Panc1 (cell line): ENCODE measurements around the gene RBMS3. TPM values are rescaled to one million over a fixed set of nuclear protein-coding genes. Genes with fewer than 3 reads are reported as not detected.

Source experiments
- ATAC-seq: fragments of 200-7000 bp; cut with Tn5 transposase; 2 replicates; pipeline ENCODE4 v1.9.1; 2020; ENCODE audit warnings: mild to moderate bottlenecking, moderate library complexity
- BruUV-seq: library from RNA; stranded (reverse); fragments of 400-500 nt; replicated peaks from 2 replicates; lab custom pipeline; 2021; lab: Mats Ljungman, UMichigan
- CTCF ChIA-PET: fragments of 300-600 bp; sonication (Branson Sonifier 250); formaldehyde crosslinking; loops from one replicate; lab custom pipeline; 2022; ENCODE audit warnings: antibody characterized with exemption; lab: Charles Lee
- POLR2A ChIA-PET: fragments of 300-600 bp; sonication (Branson Sonifier 250); formaldehyde crosslinking; loops from one replicate; lab custom pipeline; 2022; ENCODE audit warnings: antibody characterized with exemption; lab: Charles Lee
- DNase-seq: peaks from one replicate; pipeline ENCODE4 v3.0.0-alpha.2; 2010; ENCODE audit warnings: low read depth, low spot score
- H3K27ac ChIP-seq: 2 replicates; pipeline ENCODE4 v1.5.1; 2011; ENCODE audit warnings: mild to moderate bottlenecking, low read length, inconsistent platforms
- H3K27me3 ChIP-seq: fragments of 200-500 bp; sonication (Bioruptor generic); 2 replicates; pipeline ENCODE4 v1.6.0; 2014; ENCODE audit warnings: low read length, inconsistent platforms; ENCODE audit not compliant: control insufficient read depth, insufficient read depth
- H3K36me3 ChIP-seq: fragments of 200-500 bp; sonication (Bioruptor generic); 2 replicates; pipeline ENCODE4 v1.5.1; 2014; ENCODE audit warnings: inconsistent platforms, mild to moderate bottlenecking, low read length, moderate library complexity; ENCODE audit not compliant: control insufficient read depth, insufficient read depth
- H3K4me1 ChIP-seq: 2 replicates; pipeline ENCODE4 v1.5.1; 2011; ENCODE audit warnings: inconsistent platforms, mild to moderate bottlenecking, low read length, moderate library complexity; ENCODE audit not compliant: control insufficient read depth, insufficient read depth
- H3K4me3 ChIP-seq, 2 experiments: 2 replicates each; pipeline ENCODE4 v1.5.1; 2011 to 2012; ENCODE audit warnings: low read depth in 2 of 2, low read length in 2 of 2, mild to moderate bottlenecking in 2 of 2, inconsistent platforms in 1 of 2, moderate library complexity in 1 of 2
- H3K9me3 ChIP-seq: fragments of 200-500 bp; sonication (Bioruptor generic); 2 replicates; pipeline ENCODE4 v1.5.1; 2014; ENCODE audit warnings: low read depth, mild to moderate bottlenecking, inconsistent platforms, low read length, moderate library complexity; ENCODE audit not compliant: control insufficient read depth, insufficient read depth
- POLR2AphosphoS5 ChIP-seq: IDR thresholded peaks from 2 replicates; pipeline ENCODE4 v1.6.1; 2012; ENCODE audit warnings: mild to moderate bottlenecking, low read depth, low read length, moderate library complexity
- SIN3A ChIP-seq: IDR thresholded peaks from 2 replicates; pipeline ENCODE4 v1.6.1; 2012; ENCODE audit warnings: low read depth, mild to moderate bottlenecking, low read length, moderate library complexity, borderline replicate concordance; ENCODE audit not compliant: insufficient read depth
- TCF7L2 ChIP-seq: IDR thresholded peaks from 2 replicates; pipeline ENCODE4 v1.6.1; 2011; ENCODE audit warnings: mild to moderate bottlenecking, low read depth, low read length, inconsistent platforms
- in situ Hi-C: cut with HindIII; loops from 2 replicates; pipeline ENCODE4 v1.10.0; 2016; ENCODE audit warnings: low sequenced_read_pairs, low pct_unique_long_range_greater_than_20kb
- intact Hi-C: fragments of 100-400 bp; cut with micrococcal nuclease; formaldehyde crosslinking; loops from one replicate; pipeline ENCODE4 v1.10.0; 2022; ENCODE audit not compliant: unreplicated experiment
- total RNA-seq: library from RNA; stranded (reverse); gene quantifications from one replicate; pipeline ENCODE4 v1.2.1, GENCODE V29; 2021; ENCODE audit not compliant: unreplicated experiment
- TF ChIP-seq, protein P1 (sequence below), 2 experiments: IDR thresholded peaks; 2 replicates each; pipeline ENCODE4 v1.6.1; 2011 to 2012; ENCODE audit warnings: low read depth in 2 of 2, control low read depth in 1 of 2, low read length in 1 of 2, mild to moderate bottlenecking in 1 of 2, moderate library complexity in 1 of 2; ENCODE audit not compliant: insufficient read depth in 1 of 2
- TF ChIP-seq, protein P2 (sequence below): fragments of 450-650 bp; IDR thresholded peaks from 2 replicates; pipeline ENCODE4 v1.5.1; 2017; ENCODE audit warnings: mild to moderate bottlenecking

The RBMS3 gene
- total RNA-seq, 1 experiment from 2014 or later, result 1.1 TPM

DNA sequence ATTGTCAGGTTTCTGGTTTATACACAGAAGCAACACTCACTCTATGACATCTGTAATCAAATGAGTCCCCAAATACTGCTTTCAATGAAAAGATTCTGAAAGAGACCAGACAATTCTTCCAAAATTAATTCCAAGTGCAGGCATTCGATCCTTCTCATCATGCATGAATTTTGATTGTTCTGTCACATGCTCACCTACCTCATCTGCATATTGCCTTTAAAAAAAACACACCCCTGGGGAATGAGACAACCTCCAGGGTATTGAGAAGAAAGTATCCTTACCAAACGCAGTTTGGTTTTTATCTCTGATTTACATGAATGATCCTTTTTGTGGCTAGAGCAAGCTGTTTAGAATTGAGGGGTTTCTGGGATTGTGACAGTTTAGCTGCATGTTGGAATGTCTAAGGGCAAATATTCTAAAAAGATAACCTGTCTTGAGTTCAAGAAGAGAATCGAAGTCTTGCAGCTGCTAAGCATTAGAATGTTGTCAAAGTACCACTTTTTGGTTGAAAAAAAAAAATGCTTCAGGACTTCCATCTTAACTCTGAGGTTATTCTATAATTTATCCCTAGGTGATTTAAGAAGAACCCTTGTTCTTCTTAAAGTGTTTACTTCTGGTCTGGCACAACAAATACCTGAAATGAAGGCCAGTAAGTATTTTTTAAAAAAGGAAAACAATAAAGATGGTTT lies 653.1 kb downstream of the RBMS3 start:
- ATAC-seq (no peak), DNase-seq (no peak)
- Histone ChIP-seq H3K9me3 (no peaks in the 10 kb centered on the region), H3K36me3 (no peaks in the 10 kb centered on the region; the same call in 1 of the 2 replicates), H3K4me1 (no peaks in the 10 kb centered on the region), H3K27ac (no peak overlapping the region), H3K27me3 (no peaks in the 10 kb centered on the region), H3K4me3 (no peak overlapping the region)
- in situ Hi-C loops (no loop called here), intact Hi-C loops (no loop called here)
- TF ChIP-seq TCF7L2 (no peak), SIN3A (no peak), POLR2AphosphoS5 (no peak)
- TF ChIP-seq, protein P1, sequence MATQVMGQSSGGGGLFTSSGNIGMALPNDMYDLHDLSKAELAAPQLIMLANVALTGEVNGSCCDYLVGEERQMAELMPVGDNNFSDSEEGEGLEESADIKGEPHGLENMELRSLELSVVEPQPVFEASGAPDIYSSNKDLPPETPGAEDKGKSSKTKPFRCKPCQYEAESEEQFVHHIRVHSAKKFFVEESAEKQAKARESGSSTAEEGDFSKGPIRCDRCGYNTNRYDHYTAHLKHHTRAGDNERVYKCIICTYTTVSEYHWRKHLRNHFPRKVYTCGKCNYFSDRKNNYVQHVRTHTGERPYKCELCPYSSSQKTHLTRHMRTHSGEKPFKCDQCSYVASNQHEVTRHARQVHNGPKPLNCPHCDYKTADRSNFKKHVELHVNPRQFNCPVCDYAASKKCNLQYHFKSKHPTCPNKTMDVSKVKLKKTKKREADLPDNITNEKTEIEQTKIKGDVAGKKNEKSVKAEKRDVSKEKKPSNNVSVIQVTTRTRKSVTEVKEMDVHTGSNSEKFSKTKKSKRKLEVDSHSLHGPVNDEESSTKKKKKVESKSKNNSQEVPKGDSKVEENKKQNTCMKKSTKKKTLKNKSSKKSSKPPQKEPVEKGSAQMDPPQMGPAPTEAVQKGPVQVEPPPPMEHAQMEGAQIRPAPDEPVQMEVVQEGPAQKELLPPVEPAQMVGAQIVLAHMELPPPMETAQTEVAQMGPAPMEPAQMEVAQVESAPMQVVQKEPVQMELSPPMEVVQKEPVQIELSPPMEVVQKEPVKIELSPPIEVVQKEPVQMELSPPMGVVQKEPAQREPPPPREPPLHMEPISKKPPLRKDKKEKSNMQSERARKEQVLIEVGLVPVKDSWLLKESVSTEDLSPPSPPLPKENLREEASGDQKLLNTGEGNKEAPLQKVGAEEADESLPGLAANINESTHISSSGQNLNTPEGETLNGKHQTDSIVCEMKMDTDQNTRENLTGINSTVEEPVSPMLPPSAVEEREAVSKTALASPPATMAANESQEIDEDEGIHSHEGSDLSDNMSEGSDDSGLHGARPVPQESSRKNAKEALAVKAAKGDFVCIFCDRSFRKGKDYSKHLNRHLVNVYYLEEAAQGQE (IDR thresholded peaks at IDR 0.05; ENCODE audit: insufficient read depth in 1 of 2, low read depth in 2 of 2, low read length in 1 of 2), result no peak
- TF ChIP-seq, protein P2, sequence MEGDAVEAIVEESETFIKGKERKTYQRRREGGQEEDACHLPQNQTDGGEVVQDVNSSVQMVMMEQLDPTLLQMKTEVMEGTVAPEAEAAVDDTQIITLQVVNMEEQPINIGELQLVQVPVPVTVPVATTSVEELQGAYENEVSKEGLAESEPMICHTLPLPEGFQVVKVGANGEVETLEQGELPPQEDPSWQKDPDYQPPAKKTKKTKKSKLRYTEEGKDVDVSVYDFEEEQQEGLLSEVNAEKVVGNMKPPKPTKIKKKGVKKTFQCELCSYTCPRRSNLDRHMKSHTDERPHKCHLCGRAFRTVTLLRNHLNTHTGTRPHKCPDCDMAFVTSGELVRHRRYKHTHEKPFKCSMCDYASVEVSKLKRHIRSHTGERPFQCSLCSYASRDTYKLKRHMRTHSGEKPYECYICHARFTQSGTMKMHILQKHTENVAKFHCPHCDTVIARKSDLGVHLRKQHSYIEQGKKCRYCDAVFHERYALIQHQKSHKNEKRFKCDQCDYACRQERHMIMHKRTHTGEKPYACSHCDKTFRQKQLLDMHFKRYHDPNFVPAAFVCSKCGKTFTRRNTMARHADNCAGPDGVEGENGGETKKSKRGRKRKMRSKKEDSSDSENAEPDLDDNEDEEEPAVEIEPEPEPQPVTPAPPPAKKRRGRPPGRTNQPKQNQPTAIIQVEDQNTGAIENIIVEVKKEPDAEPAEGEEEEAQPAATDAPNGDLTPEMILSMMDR, result no peak
- CTCF ChIA-PET, result interaction anchor here (0.7 kb wide), 1 partner anchor 471 kb away, joined by 4 read pairs; no protein-coding TSS in a partner anchor
- BruUV-seq, result no TSS peak
- POLR2A ChIA-PET, result no interaction called here

DNA sequence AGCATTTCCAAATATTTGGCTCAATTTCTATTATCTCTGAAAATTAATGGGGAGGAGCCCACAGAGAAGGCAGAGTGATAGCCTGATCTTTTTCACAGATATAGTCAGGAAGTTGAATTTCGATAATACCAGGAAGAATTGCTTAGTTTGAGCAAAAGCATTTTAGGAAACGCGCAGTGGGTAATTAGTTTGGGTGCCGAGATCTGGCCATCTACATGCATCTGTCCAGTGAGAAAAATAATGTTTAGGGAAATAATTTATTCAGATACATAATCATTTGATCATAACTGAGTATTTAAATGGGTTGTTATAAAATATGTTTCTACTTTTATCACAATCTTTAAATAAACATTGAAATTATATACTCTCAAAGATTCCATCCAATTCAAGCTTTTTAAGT lies 653.9 kb downstream of the RBMS3 start:
- DNase-seq (no peak), ATAC-seq (no peak)
- no TSS peak for BruUV-seq
- in situ Hi-C loops, result no loop called here
- Histone ChIP-seq H3K27me3 (no peaks in the 10 kb centered on the region), H3K36me3 (no peaks in the 10 kb centered on the region; the same call in 1 of the 2 replicates), H3K9me3 (no peaks in the 10 kb centered on the region), H3K4me3 (no peak overlapping the region), H3K4me1 (no peaks in the 10 kb centered on the region), H3K27ac (no peak overlapping the region)
- intact Hi-C loops, result no loop called here
- ChIA-PET POLR2A (no interaction called here), CTCF (interaction anchor here (0.7 kb wide), 1 partner anchor 470 kb away, joined by 4 read pairs; no protein-coding TSS in a partner anchor)
- TF ChIP-seq POLR2AphosphoS5 (no peak), SIN3A (no peak), TCF7L2 (no peak)
- TF ChIP-seq, protein P2, result no peak
- TF ChIP-seq, protein P1 (IDR thresholded peaks at IDR 0.05; ENCODE audit: insufficient read depth in 1 of 2, low read depth in 2 of 2, low read length in 1 of 2), result no peak
